Nephron progenitor cell (in vitro differentiated cells): Measurements from ENCODE around the gene DEFB129.
A peak's percentile ranks its signal among the peaks of the same experiment; 100 is the strongest.

Source experiments
- DNase-seq: peaks from one replicate; pipeline ENCODE4 v3.0.0; 2021
- H3K27ac Mint-ChIP-seq: 2 replicates; pipeline ENCODE4 v1.8.0; 2021; ENCODE audit warnings: mild to moderate bottlenecking, moderate library complexity, mixed read lengths
- H3K27me3 Mint-ChIP-seq: 2 replicates; pipeline ENCODE4 v1.8.0; 2021; ENCODE audit warnings: mild to moderate bottlenecking, low read depth, mixed read lengths; ENCODE audit not compliant: poor library complexity
- H3K36me3 Mint-ChIP-seq: 2 replicates; pipeline ENCODE4 v1.8.0; 2021; ENCODE audit warnings: low read depth, mixed read lengths
- H3K4me1 Mint-ChIP-seq: 2 replicates; pipeline ENCODE4 v1.8.0; 2021; ENCODE audit warnings: mixed read lengths
- H3K4me3 Mint-ChIP-seq: 2 replicates; pipeline ENCODE4 v1.8.0; 2021; ENCODE audit warnings: mild to moderate bottlenecking, moderate library complexity, mixed read lengths
- H3K9me3 Mint-ChIP-seq: 2 replicates; pipeline ENCODE4 v1.8.0; 2021; ENCODE audit warnings: mild to moderate bottlenecking, moderate library complexity, mixed read lengths
- CTCF ChIP-seq: fragments of 200-600 bp; sonication (generic); IDR thresholded peaks from 2 replicates; pipeline ENCODE4 v1.5.0; 2021; ENCODE audit warnings: antibody characterized with exemption

DEFB129 gene

GRCh38 chr20:276620-277495 is 49.8 kb downstream of the DEFB129 start:
- no peak overlapping the region for H3K4me3 Mint-ChIP-seq
- no peaks in the 10 kb centered on the region for H3K4me1 Mint-ChIP-seq
- H3K27me3 Mint-ChIP-seq: peaks cover 3% of the 10 kb centered on the region
- no peaks in the 10 kb centered on the region for H3K9me3 Mint-ChIP-seq
- DNase-seq: no peak
- no peak overlapping the region for H3K27ac Mint-ChIP-seq
- TF ChIP-seq CTCF: no peak
- peaks cover 96% of the 10 kb centered on the region for H3K36me3 Mint-ChIP-seq

DNA sequence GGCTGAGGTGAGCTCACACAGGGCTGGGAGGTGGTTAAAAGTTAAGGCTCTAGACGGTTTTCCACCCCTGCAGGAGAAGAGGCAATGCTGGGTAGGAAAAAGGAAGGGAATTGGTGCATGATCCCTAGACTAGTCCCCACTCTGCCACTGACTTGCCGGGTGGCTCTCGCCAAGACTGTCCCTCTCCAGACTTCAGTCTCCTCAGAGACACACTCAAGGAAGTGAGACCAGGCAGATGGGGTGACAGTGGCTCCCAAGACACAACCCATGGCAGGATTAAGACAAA is 50.4 kb downstream of the DEFB129 start:
- Mint-ChIP-seq H3K4me3 (no peak overlapping the region), H3K9me3 (no peaks in the 10 kb centered on the region), H3K27ac (no peak overlapping the region), H3K4me1 (no peaks in the 10 kb centered on the region), H3K36me3 (peaks cover 96% of the 10 kb centered on the region), H3K27me3 (no peaks in the 10 kb centered on the region)
- no peak for DNase-seq
- no peak for TF ChIP-seq CTCF

- DNase-seq: no peak
- H3K4me1 Mint-ChIP-seq: no peaks in the 10 kb centered on the region
- H3K27me3 Mint-ChIP-seq: no peaks in the 10 kb centered on the region
- H3K36me3 Mint-ChIP-seq: peaks cover 88% of the 10 kb centered on the region
- no peak for TF ChIP-seq CTCF
- peak overlapping the region; percentile 32 for H3K27ac Mint-ChIP-seq
- no peak overlapping the region for H3K4me3 Mint-ChIP-seq
- H3K9me3 Mint-ChIP-seq: no peaks in the 10 kb centered on the region
Observed at GRCh38 chr20:278181-278580, 51.1 kb downstream of the DEFB129 start.

DNA sequence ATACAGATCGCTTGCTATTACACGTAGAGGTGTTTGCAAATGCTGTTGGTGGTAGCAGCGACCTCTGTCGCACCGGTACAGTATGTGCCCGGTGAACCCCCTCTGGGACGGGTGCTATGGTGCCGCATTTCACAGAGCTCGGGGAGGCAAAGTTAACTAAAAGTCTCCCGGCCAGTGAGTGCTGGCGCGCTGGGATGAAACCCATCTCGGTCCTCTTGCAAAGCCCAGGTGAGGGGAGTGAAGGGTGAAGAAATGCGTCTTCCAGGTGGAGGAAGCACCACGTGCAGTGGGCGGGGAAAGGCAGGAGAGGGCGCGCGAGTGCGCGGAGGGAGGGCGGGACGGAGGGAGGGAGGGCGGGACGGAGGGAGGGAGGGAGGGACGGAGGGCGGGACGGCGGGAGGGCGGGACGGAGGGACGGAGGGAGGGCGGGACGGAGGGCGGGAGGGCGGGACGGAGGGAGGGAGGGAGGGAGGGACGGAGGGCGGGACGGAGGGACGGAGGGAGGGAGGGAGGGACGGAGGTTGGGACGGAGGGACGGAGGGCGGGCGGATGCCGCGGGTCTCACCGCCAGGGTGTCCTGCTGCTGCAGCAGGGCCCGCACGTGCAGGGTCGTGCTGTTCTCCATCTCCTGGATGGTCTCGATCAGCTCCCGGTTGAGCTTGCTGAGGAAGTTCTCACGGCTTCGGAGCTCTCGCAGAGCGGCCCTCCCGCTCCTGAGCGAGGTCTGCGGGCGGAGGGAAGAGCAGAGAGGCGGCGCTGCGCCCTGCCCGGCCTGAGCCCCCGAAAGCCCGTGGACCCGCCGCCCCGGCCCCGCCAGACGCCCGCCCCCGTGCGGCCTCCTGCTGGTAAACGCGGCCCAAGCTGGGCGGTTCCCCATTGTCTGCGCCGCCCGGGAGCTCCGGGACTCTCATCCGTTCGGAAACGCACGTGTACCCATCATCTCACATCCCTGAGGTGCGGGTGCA is 51.8 kb downstream of the DEFB129 start:
- Mint-ChIP-seq H3K4me1 (peaks cover 2% of the 10 kb centered on the region), H3K9me3 (no peaks in the 10 kb centered on the region), H3K27ac (no peak overlapping the region), H3K4me3 (no peak overlapping the region), H3K36me3 (peaks cover 86% of the 10 kb centered on the region), H3K27me3 (no peaks in the 10 kb centered on the region)
- TF ChIP-seq CTCF: no peak
- no peak for DNase-seq
